ENCODE measurements around the gene TRPM3. TPM values are rescaled to one million over a fixed set of nuclear protein-coding genes. Genes with fewer than 3 reads are reported as not detected.

Gene TRPM3
- total RNA-seq, 3 donors from 2014 or later (not counting 1 experiment from before 2014, with no cell fraction given), result not detected

DNA sequence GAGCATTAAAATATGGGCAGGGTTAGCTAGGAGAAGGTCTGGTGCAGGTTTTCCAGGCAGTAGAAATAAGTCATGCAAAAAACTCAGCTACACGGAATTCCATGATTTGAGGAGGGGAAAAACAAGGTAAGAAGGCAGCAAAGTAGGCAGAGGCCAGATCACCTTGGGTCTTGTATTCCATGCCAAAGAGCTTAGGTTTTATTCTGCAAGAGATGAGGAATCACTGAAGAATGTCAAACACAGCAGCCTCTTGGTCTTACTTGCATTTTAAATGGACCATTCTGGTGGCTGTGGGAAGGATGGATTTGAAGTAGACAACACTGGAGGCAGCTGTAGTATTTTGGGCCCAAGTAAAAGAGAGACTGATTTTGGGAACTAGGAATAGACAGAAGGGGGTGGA, 8.6 kb downstream of the TRPM3 start:
- TF ChIP-seq, protein P1, sequence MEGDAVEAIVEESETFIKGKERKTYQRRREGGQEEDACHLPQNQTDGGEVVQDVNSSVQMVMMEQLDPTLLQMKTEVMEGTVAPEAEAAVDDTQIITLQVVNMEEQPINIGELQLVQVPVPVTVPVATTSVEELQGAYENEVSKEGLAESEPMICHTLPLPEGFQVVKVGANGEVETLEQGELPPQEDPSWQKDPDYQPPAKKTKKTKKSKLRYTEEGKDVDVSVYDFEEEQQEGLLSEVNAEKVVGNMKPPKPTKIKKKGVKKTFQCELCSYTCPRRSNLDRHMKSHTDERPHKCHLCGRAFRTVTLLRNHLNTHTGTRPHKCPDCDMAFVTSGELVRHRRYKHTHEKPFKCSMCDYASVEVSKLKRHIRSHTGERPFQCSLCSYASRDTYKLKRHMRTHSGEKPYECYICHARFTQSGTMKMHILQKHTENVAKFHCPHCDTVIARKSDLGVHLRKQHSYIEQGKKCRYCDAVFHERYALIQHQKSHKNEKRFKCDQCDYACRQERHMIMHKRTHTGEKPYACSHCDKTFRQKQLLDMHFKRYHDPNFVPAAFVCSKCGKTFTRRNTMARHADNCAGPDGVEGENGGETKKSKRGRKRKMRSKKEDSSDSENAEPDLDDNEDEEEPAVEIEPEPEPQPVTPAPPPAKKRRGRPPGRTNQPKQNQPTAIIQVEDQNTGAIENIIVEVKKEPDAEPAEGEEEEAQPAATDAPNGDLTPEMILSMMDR (IDR thresholded peaks at IDR 0.05), result no peak
- no peaks in the 10 kb centered on the region for H3K27me3 ChIP-seq (ENCODE audit: control insufficient read depth, insufficient read depth, low read length)
- Mint-ChIP-seq H3K4me3 (no peak overlapping the region), H3K9me3 (peaks cover 0 to 2% of the 10 kb centered on the region in 2 donors), H3K36me3 (no peaks in the 10 kb centered on the region), H3K27ac (no peak overlapping the region), H3K27me3 (ENCODE audit: low read depth in 2 of 2) (no peaks in the 10 kb centered on the region), H3K4me1 (no peaks in the 10 kb centered on the region)
- no peaks in the 10 kb centered on the region for H3K9me3 ChIP-seq (ENCODE audit: control insufficient read depth, insufficient read depth, low read length)
- no peaks in the 10 kb centered on the region for H3K4me1 ChIP-seq (ENCODE audit: control insufficient read depth, insufficient read depth, low read length)
- no peak overlapping the region for H3K27ac ChIP-seq (ENCODE audit: low read length)
- intact Hi-C loops (cut with micrococcal nuclease), result no loop called here
- no peak overlapping the region for H3K4me3 ChIP-seq (ENCODE audit: low read length)
- DNase-seq (no peak), ATAC-seq (no peak)
- no peaks in the 10 kb centered on the region for H3K36me3 ChIP-seq (ENCODE audit: control insufficient read depth, insufficient read depth, low read length)
- WGBS (ENCODE audit: insufficient coverage), result 92% methylated on average over 1 of the region's 1 CpG

DNA sequence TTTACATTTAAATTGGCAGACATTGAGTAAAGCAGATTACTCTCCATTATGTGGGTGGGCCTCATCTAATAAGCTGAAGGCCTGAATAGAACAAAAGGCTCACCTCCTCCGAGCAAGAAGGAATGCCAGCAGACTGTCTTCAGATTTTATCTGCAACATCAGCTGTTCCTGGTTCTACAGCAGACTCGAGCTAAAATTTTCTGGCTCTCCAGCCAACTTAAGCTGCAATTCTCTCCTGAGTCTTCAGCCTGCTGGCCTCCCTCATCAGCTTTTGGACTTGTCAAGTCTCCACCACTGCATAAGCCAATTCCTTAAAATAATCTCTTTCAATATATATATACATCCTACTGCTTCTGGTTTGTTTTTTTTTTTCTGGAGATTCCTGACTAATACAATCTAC, 12.5 kb downstream of the TRPM3 start:
- no peaks in the 10 kb centered on the region for H3K36me3 ChIP-seq (ENCODE audit: control insufficient read depth, insufficient read depth, low read length)
- no peak for ATAC-seq
- no peak overlapping the region for H3K27ac Mint-ChIP-seq
- H3K4me1 ChIP-seq (ENCODE audit: control insufficient read depth, insufficient read depth, low read length), result no peaks in the 10 kb centered on the region
- H3K4me1 Mint-ChIP-seq, result no peaks in the 10 kb centered on the region
- H3K27ac ChIP-seq (ENCODE audit: low read length), result no peak overlapping the region
- no peaks in the 10 kb centered on the region for H3K36me3 Mint-ChIP-seq
- no peak overlapping the region for H3K4me3 Mint-ChIP-seq
- no peaks in the 10 kb centered on the region for H3K9me3 ChIP-seq (ENCODE audit: control insufficient read depth, insufficient read depth, low read length)
- no peaks in the 10 kb centered on the region for H3K27me3 Mint-ChIP-seq (ENCODE audit: low read depth in 2 of 2)
- TF ChIP-seq, protein P1 (IDR thresholded peaks at IDR 0.05), result no peak
- 62% methylated on average over 2 of the region's 2 CpGs for WGBS (ENCODE audit: insufficient coverage)
- intact Hi-C loops (cut with micrococcal nuclease), result no loop called here
- H3K4me3 ChIP-seq (ENCODE audit: low read length), result no peak overlapping the region
- peaks cover 0 to 7% of the 10 kb centered on the region in 2 donors for H3K9me3 Mint-ChIP-seq
- no peaks in the 10 kb centered on the region for H3K27me3 ChIP-seq (ENCODE audit: control insufficient read depth, insufficient read depth, low read length)
- no peak for DNase-seq

DNA sequence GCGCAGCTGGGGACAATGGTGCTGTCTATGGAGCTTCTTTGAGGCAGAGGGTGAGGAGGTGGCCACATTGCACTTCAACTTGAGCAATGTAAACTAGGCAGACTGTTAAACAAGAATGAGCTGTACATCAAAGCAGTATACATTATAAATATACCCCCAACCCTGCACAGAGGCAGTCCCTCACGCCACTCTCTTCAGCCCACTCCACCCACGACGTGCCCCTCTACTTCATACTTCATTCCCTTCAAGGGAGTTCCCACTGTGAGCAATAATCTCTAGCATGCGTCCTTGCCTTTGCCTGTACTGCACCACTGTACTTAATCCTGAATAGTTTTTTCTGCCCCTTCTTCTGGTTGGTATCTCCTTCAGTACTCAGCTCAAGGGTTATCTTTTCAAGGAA, 14.4 kb downstream of the TRPM3 start:
- no peaks in the 10 kb centered on the region for H3K4me1 ChIP-seq (ENCODE audit: control insufficient read depth, insufficient read depth, low read length)
- no peaks in the 10 kb centered on the region for H3K27me3 Mint-ChIP-seq (ENCODE audit: low read depth in 2 of 2)
- no peaks in the 10 kb centered on the region for H3K36me3 ChIP-seq (ENCODE audit: control insufficient read depth, insufficient read depth, low read length)
- no peaks in the 10 kb centered on the region for H3K9me3 ChIP-seq (ENCODE audit: control insufficient read depth, insufficient read depth, low read length)
- no peak overlapping the region for H3K4me3 Mint-ChIP-seq
- H3K27ac Mint-ChIP-seq, result no peak overlapping the region
- no peaks in the 10 kb centered on the region for H3K27me3 ChIP-seq (ENCODE audit: control insufficient read depth, insufficient read depth, low read length)
- H3K27ac ChIP-seq (ENCODE audit: low read length), result no peak overlapping the region
- DNase-seq (no peak), ATAC-seq (no peak)
- no peaks in the 10 kb centered on the region for H3K36me3 Mint-ChIP-seq
- WGBS (ENCODE audit: insufficient coverage), result 92% methylated on average over 5 of the region's 5 CpGs
- no peak overlapping the region for H3K4me3 ChIP-seq (ENCODE audit: low read length)
- intact Hi-C loops (cut with micrococcal nuclease), result no loop called here
- H3K9me3 Mint-ChIP-seq, result peaks cover 0 to 8% of the 10 kb centered on the region in 2 donors
- TF ChIP-seq, protein P1 (IDR thresholded peaks at IDR 0.05), result no peak
- no peaks in the 10 kb centered on the region for H3K4me1 Mint-ChIP-seq

DNA sequence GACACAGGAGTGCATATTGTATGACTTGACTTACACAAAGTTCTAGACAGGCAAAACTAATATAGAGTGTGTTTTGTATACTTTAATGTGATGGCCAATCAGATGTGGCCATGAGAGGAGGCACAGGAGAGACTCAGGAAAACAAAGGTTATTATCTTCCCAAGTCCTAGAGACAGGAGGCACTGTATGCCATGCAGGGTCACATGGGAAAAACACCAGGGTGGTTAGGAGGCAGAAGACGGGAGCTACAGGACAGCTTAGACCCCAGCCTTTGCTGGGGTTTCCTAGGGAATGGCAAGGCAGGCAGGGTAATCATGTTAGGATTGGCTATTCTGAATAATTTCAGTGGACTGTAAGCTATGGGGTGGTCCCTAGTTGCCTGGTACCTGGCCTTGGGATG, 16.2 kb downstream of the TRPM3 start:
- ATAC-seq (no peak), DNase-seq (no peak)
- Histone ChIP-seq H3K4me3 (ENCODE audit: low read length) (no peak overlapping the region), H3K27ac (ENCODE audit: low read length) (no peak overlapping the region), H3K27me3 (ENCODE audit: control insufficient read depth, insufficient read depth, low read length) (no peaks in the 10 kb centered on the region), H3K36me3 (ENCODE audit: control insufficient read depth, insufficient read depth, low read length) (no peaks in the 10 kb centered on the region), H3K9me3 (ENCODE audit: control insufficient read depth, insufficient read depth, low read length) (no peaks in the 10 kb centered on the region), H3K4me1 (ENCODE audit: control insufficient read depth, insufficient read depth, low read length) (no peaks in the 10 kb centered on the region)
- Mint-ChIP-seq H3K36me3 (no peaks in the 10 kb centered on the region), H3K4me3 (no peak overlapping the region), H3K27me3 (ENCODE audit: low read depth in 2 of 2) (no peaks in the 10 kb centered on the region), H3K27ac (no peak overlapping the region), H3K9me3 (peaks cover 0 to 8% of the 10 kb centered on the region in 2 donors), H3K4me1 (no peaks in the 10 kb centered on the region)
- TF ChIP-seq, protein P1 (IDR thresholded peaks at IDR 0.05), result no peak
- WGBS (ENCODE audit: insufficient coverage), result 63% methylated on average over 1 of the region's 1 CpG
- intact Hi-C loops (cut with micrococcal nuclease), result no loop called here
